IMR-90 (cell line): Measurements from ENCODE around the gene CTNNA2. TPM values are rescaled to one million over a fixed set of nuclear protein-coding genes. Genes with fewer than 3 reads are reported as not detected.

Source experiments
- ATAC-seq: fragments of 200-7000 bp; cut with Tn5 transposase; 2 replicates; pipeline ENCODE4 v1.9.1; 2020; ENCODE audit warnings: low read depth, mild to moderate bottlenecking, moderate library complexity
- BruUV-seq: library from RNA; stranded (reverse); fragments of 400-500 nt; replicated peaks from 2 replicates; lab custom pipeline; 2021; lab: Mats Ljungman, UMichigan
- CTCF ChIA-PET: fragments of 300-600 bp; formaldehyde crosslinking; extraction: SDS; loops from one replicate; lab custom pipeline; 2021; ENCODE audit warnings: antibody characterized with exemption; lab: Yijun Ruan, JAX
- POLR2A ChIA-PET: fragments of 300-600 bp; sonication (Branson Sonifier 250); formaldehyde crosslinking; loops from one replicate; lab custom pipeline; 2022; ENCODE audit warnings: antibody characterized with exemption; ENCODE audit not compliant: unreplicated experiment; lab: Charles Lee
- DNase-seq: peaks from one replicate; pipeline ENCODE4 v3.0.0; 2013
- H2AFZ ChIP-seq: replicated peaks from 2 replicates; pipeline ENCODE3; 2013; ENCODE audit warnings: low read length, mild to moderate bottlenecking; ENCODE audit not compliant: poor library complexity
- H2AK5ac ChIP-seq: 2 replicates; pipeline ENCODE4 v1.6.1; 2013; ENCODE audit warnings: low read depth, low read length, inconsistent platforms
- H2AK9ac ChIP-seq: replicated peaks from 2 replicates; pipeline ENCODE3; 2013; ENCODE audit warnings: mild to moderate bottlenecking, low read depth, low read length, moderate library complexity; ENCODE audit not compliant: poor library complexity
- H2BK120ac ChIP-seq: 2 replicates; pipeline ENCODE4 v1.6.1; 2013; ENCODE audit warnings: low read depth, low read length, inconsistent platforms
- H2BK15ac ChIP-seq: 3 replicates; pipeline ENCODE4 v1.6.1; 2013; ENCODE audit warnings: low read depth, low read length, inconsistent platforms
- H2BK20ac ChIP-seq: 2 replicates; pipeline ENCODE4 v1.6.1; 2013; ENCODE audit warnings: low read depth, mild to moderate bottlenecking, inconsistent platforms, low read length, moderate library complexity
- H2BK5ac ChIP-seq: 2 replicates; pipeline ENCODE4 v1.6.1; 2013; ENCODE audit warnings: mild to moderate bottlenecking, low read depth, low read length, inconsistent platforms; ENCODE audit not compliant: poor library complexity, severe bottlenecking
- H3K14ac ChIP-seq: replicated peaks from 2 replicates; pipeline ENCODE4 v1.6.1; 2013; ENCODE audit warnings: low read depth, low read length, inconsistent platforms
- H3K18ac ChIP-seq: 2 replicates; pipeline ENCODE4 v1.6.1; 2013; ENCODE audit warnings: low read depth, low read length, control low read depth
- H3K23ac ChIP-seq: 2 replicates; pipeline ENCODE4 v1.6.1; 2013; ENCODE audit warnings: low read depth, low read length, inconsistent platforms
- H3K27ac ChIP-seq: 2 replicates; pipeline ENCODE4 v1.5.1; 2013; ENCODE audit warnings: mild to moderate bottlenecking, control low read depth, low read length; ENCODE audit not compliant: insufficient read depth
- H3K27me3 ChIP-seq: 2 replicates; pipeline ENCODE4 v1.6.1; 2013; ENCODE audit warnings: low read length; ENCODE audit not compliant: control insufficient read depth, insufficient read depth
- H3K36me3 ChIP-seq: 2 replicates; pipeline ENCODE4 v1.6.1; 2013; ENCODE audit warnings: low read length, mixed read lengths; ENCODE audit not compliant: control insufficient read depth, insufficient read depth
- H3K4ac ChIP-seq: 2 replicates; pipeline ENCODE4 v1.6.1; 2013; ENCODE audit warnings: low read depth, low read length, inconsistent platforms
- H3K4me1 ChIP-seq: 2 replicates; pipeline ENCODE4 v1.6.1; 2013; ENCODE audit warnings: low read length, mixed read lengths; ENCODE audit not compliant: control insufficient read depth, insufficient read depth
- H3K4me2 ChIP-seq: 2 replicates; pipeline ENCODE4 v1.6.1; 2013; ENCODE audit warnings: low read depth, mild to moderate bottlenecking, control low read depth, low read length, moderate library complexity
- H3K4me3 ChIP-seq: 2 replicates; pipeline ENCODE4 v1.5.1; 2013; ENCODE audit warnings: low read depth, mild to moderate bottlenecking, control low read depth, low read length, moderate library complexity; ENCODE audit not compliant: insufficient read depth
- H3K56ac ChIP-seq: 2 replicates; pipeline ENCODE4 v1.6.1; 2013; ENCODE audit warnings: low read length, inconsistent platforms; ENCODE audit not compliant: insufficient read depth; ENCODE audit errors: extremely low read depth
- H3K79me1 ChIP-seq, 2 experiments: 2 replicates each; pipeline ENCODE4 v1.6.1; 2013; ENCODE audit warnings: low read length in 2 of 2, inconsistent platforms in 1 of 2, low read depth in 1 of 2
- H3K9ac ChIP-seq: 2 replicates; pipeline ENCODE4 v1.6.1; 2013; ENCODE audit warnings: low read depth, low read length, control low read depth
- H3K9me1 ChIP-seq: 2 replicates; pipeline ENCODE4 v1.6.1; 2013; ENCODE audit warnings: low read length, inconsistent platforms; ENCODE audit not compliant: insufficient read depth
- H3K9me3 ChIP-seq: 2 replicates; pipeline ENCODE4 v1.6.1; 2013; ENCODE audit warnings: low read length; ENCODE audit not compliant: control insufficient read depth, insufficient read depth
- H4K20me1 ChIP-seq: 2 replicates; pipeline ENCODE4 v1.6.1; 2013; ENCODE audit warnings: low read length, inconsistent platforms; ENCODE audit not compliant: insufficient read depth
- H4K5ac ChIP-seq: 2 replicates; pipeline ENCODE4 v1.6.1; 2013; ENCODE audit warnings: mild to moderate bottlenecking, low read depth, low read length, control low read depth
- H4K8ac ChIP-seq, 2 experiments: 2 replicates each; pipeline ENCODE4 v1.6.1; 2013; ENCODE audit warnings: low read depth in 2 of 2, low read length in 2 of 2, control low read depth in 1 of 2, inconsistent platforms in 1 of 2
- H4K91ac ChIP-seq: 2 replicates; pipeline ENCODE4 v1.6.1; 2013; ENCODE audit warnings: low read depth, low read length, inconsistent platforms; ENCODE audit not compliant: insufficient read depth
- BHLHE40 ChIP-seq: fragments of 150-350 bp; IDR thresholded peaks from 2 replicates; pipeline ENCODE4 v1.6.1; 2016; ENCODE audit warnings: mild to moderate bottlenecking, low read depth, low read length
- CEBPB ChIP-seq: IDR thresholded peaks from 2 replicates; pipeline ENCODE4 v1.6.1; 2012; ENCODE audit warnings: low read depth, low read length, improper control_type of control experiment
- CHD1 ChIP-seq: IDR thresholded peaks from 2 replicates; pipeline ENCODE4 v1.6.1; 2012; ENCODE audit warnings: low read depth, low read length, improper control_type of control experiment
- FOS ChIP-seq: fragments of 150-350 bp; IDR thresholded peaks from 2 replicates; pipeline ENCODE4 v1.6.1; 2016; ENCODE audit warnings: low read depth, low read length
- MAFK ChIP-seq: IDR thresholded peaks from 2 replicates; pipeline ENCODE4 v1.6.1; 2012; ENCODE audit warnings: low read depth, low read length, improper control_type of control experiment
- MAZ ChIP-seq: IDR thresholded peaks from 2 replicates; pipeline ENCODE4 v1.6.1; 2012; ENCODE audit warnings: low read depth, mild to moderate bottlenecking, low read length, improper control_type of control experiment, moderate library complexity, borderline replicate concordance
- MXI1 ChIP-seq: IDR thresholded peaks from 2 replicates; pipeline ENCODE4 v1.6.1; 2012; ENCODE audit warnings: low read depth, mild to moderate bottlenecking, low read length, moderate library complexity, borderline replicate concordance
- NFE2L2 ChIP-seq: fragments of 150-350 bp; IDR thresholded peaks from 2 replicates; pipeline ENCODE4 v1.6.1; 2016; ENCODE audit warnings: low read depth, mild to moderate bottlenecking, low read length
- POLR2A ChIP-seq: IDR thresholded peaks from 2 replicates; pipeline ENCODE4 v1.6.1; 2012; ENCODE audit warnings: mild to moderate bottlenecking, low read depth, low read length
- RAD21 ChIP-seq: IDR thresholded peaks from 2 replicates; pipeline ENCODE4 v1.6.1; 2012; ENCODE audit warnings: low read length, improper control_type of control experiment
- RCOR1 ChIP-seq: IDR thresholded peaks from 2 replicates; pipeline ENCODE4 v1.6.1; 2012; ENCODE audit warnings: mild to moderate bottlenecking, low read length, improper control_type of control experiment; ENCODE audit not compliant: insufficient replicate concordance
- RFX5 ChIP-seq: IDR thresholded peaks from 2 replicates; pipeline ENCODE4 v1.8.0; 2012; ENCODE audit warnings: low read depth, mild to moderate bottlenecking, low read length, moderate library complexity
- SMC3 ChIP-seq: fragments of 150-350 bp; IDR thresholded peaks from 2 replicates; pipeline ENCODE4 v1.6.1; 2016; ENCODE audit warnings: low read depth, mild to moderate bottlenecking, antibody characterized with exemption, low read length, moderate library complexity
- WGBS, 2 experiments: methylation state at CpG; one replicate each; pipeline versions ENCODE4 v1.1.5 to v1.1.7; 2013; ENCODE audit warnings: missing lambda C conversion rate in 2 of 2; ENCODE audit not compliant: insufficient read length in 1 of 2; ENCODE audit errors: extremely low coverage in 2 of 2; 5-methylcytosine and 5-hydroxymethylcytosine counted together
- dilution Hi-C: fragments of 300-500 bp; cut with HindIII; formaldehyde crosslinking; loops from one replicate; pipeline ENCODE4 v1.14.3; 2018; ENCODE audit warnings: low sequenced_read_pairs; ENCODE audit not compliant: unreplicated experiment
- in situ Hi-C: fragments of 300-500 bp; cut with MboI; formaldehyde crosslinking; loops from 3 replicates; pipeline ENCODE4 v1.14.3; 2019; ENCODE audit warnings: low sequenced_read_pairs, inconsistent platforms, mixed read lengths
- intact Hi-C: fragments of 100-400 bp; cut with micrococcal nuclease; formaldehyde crosslinking; loops from 2 replicates; pipeline ENCODE4 v1.10.0; 2022
- polyA plus RNA-seq, 3 experiments: library from polyadenylated mRNA; depleted of rRNA; stranded (reverse); fragments of >200 nt; gene quantifications; 2 replicates each; pipeline ENCODE4 v1.2.3, GENCODE V29; 2012; ENCODE audit warnings: low replicate concordance in 1 of 3
- total RNA-seq: library from RNA; depleted of rRNA; stranded (reverse); fragments of >200 nt; gene quantifications from 2 replicates; pipeline ENCODE4 v1.2.3, GENCODE V29; 2012
- TF ChIP-seq, protein P1 (sequence below): fragments of 150-350 bp; IDR thresholded peaks from 2 replicates; pipeline ENCODE4 v1.6.1; 2016; ENCODE audit warnings: low read depth, mild to moderate bottlenecking, low read length, moderate library complexity, borderline replicate concordance
- TF ChIP-seq, protein P2 (sequence below): conservative IDR thresholded peaks from 2 replicates; pipeline ENCODE4 v1.5.1; 2012; ENCODE audit warnings: mild to moderate bottlenecking, low read depth, low read length, improper control_type of control experiment

CTNNA2 gene
- total and polyA plus RNA-seq, 2 of the 4 experiments (the other 2 are of a cell fraction), result not detected

DNA sequence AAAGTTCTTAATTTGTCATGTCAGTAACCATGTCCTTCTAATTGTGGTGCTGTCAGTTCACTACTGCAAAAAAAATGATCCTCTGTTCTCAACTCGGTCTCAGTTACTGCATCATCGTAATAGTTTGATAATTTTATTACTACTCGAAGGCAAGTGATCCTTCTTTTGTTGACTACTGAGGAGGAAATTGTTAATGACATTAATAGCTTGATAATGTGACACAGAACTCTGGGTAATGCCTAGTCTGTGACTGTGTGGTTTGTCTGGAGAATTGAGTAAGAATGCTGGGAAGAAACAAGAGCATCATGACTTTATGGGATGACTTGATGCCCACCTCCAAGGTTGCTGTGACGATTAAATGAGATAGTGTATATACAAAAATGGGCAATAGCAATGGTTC, 524.5 kb downstream of the CTNNA2 start:
- dilution Hi-C loops (no loop called here), intact Hi-C loops (no loop called here), in situ Hi-C loops (no loop called here)
- no peaks in the 10 kb centered on the region for H4K20me1 ChIP-seq
- H4K8ac ChIP-seq, result no peak overlapping the region
- no peak overlapping the region for H4K5ac ChIP-seq
- CTCF ChIA-PET, result no interaction called here
- H3K56ac ChIP-seq, result no peak overlapping the region
- no peak overlapping the region for H2BK15ac ChIP-seq
- peaks cover under 1% of the 10 kb centered on the region; the same call in 1 of the 2 replicates for H3K4me1 ChIP-seq
- no peak overlapping the region for H3K4ac ChIP-seq
- H3K18ac ChIP-seq, result no peak overlapping the region
- 0 out of 2 replicates have a peak, but pooled peaks cover under 1% of the 10 kb centered on the region for H3K9me1 ChIP-seq
- BruUV-seq, result no TSS peak
- TF ChIP-seq MAFK (no peak), MAZ (no peak), CHD1 (no peak), FOS (no peak), NFE2L2 (no peak), RAD21 (no peak), CEBPB (no peak), POLR2A (no peak), BHLHE40 (no peak), RCOR1 (no peak), RFX5 (no peak), MXI1 (no peak), SMC3 (no peak)
- TF ChIP-seq, protein P1, sequence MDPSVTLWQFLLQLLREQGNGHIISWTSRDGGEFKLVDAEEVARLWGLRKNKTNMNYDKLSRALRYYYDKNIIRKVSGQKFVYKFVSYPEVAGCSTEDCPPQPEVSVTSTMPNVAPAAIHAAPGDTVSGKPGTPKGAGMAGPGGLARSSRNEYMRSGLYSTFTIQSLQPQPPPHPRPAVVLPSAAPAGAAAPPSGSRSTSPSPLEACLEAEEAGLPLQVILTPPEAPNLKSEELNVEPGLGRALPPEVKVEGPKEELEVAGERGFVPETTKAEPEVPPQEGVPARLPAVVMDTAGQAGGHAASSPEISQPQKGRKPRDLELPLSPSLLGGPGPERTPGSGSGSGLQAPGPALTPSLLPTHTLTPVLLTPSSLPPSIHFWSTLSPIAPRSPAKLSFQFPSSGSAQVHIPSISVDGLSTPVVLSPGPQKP, result no peak
- TF ChIP-seq, protein P2, sequence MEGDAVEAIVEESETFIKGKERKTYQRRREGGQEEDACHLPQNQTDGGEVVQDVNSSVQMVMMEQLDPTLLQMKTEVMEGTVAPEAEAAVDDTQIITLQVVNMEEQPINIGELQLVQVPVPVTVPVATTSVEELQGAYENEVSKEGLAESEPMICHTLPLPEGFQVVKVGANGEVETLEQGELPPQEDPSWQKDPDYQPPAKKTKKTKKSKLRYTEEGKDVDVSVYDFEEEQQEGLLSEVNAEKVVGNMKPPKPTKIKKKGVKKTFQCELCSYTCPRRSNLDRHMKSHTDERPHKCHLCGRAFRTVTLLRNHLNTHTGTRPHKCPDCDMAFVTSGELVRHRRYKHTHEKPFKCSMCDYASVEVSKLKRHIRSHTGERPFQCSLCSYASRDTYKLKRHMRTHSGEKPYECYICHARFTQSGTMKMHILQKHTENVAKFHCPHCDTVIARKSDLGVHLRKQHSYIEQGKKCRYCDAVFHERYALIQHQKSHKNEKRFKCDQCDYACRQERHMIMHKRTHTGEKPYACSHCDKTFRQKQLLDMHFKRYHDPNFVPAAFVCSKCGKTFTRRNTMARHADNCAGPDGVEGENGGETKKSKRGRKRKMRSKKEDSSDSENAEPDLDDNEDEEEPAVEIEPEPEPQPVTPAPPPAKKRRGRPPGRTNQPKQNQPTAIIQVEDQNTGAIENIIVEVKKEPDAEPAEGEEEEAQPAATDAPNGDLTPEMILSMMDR, result no peak
- no peak overlapping the region for H2AFZ ChIP-seq
- H3K36me3 ChIP-seq, result no peaks in the 10 kb centered on the region
- no peak overlapping the region for H3K23ac ChIP-seq
- POLR2A ChIA-PET, result no interaction called here
- no peaks in the 10 kb centered on the region for H3K27me3 ChIP-seq
- H3K4me3 ChIP-seq, result no peak overlapping the region
- no peak overlapping the region for H3K27ac ChIP-seq
- WGBS, 2 experiments, result no CpG with 5 or more reads among the region's 4 CpGs
- no peaks in the 10 kb centered on the region for H3K79me1 ChIP-seq
- no peak overlapping the region for H2BK20ac ChIP-seq
- H2BK5ac ChIP-seq, result no peak overlapping the region
- no peak overlapping the region for H2AK9ac ChIP-seq
- H4K91ac ChIP-seq, result no peak overlapping the region
- no peak overlapping the region for H2AK5ac ChIP-seq
- H3K9ac ChIP-seq, result no peak overlapping the region
- H3K9me3 ChIP-seq, result no peaks in the 10 kb centered on the region
- H3K4me2 ChIP-seq, result no peak overlapping the region
- no peak overlapping the region for H3K14ac ChIP-seq
- no peak for ATAC-seq
- H2BK120ac ChIP-seq, result no peak overlapping the region
- no peak for DNase-seq
